Activated CD4-positive, alpha-beta T cell treated with anti-CD3 and anti-CD28 coated beads for 36 hours (primary cell): Measurements from ENCODE around the gene NFATC2. TPM values are rescaled to one million over a fixed set of nuclear protein-coding genes. Genes with fewer than 3 reads are reported as not detected.
"Not testable (repeated sequence)": the region's sequence is repeated elsewhere in the genome, so short reads cannot be mapped to it uniquely, and the experiment has no call there.

ENCODE experiments used
- ATAC-seq: fragments of 200-7000 bp; cut with Tn5 transposase; one replicate; pipeline ENCODE4 v1.10.0; 2021; ENCODE audit warnings: mild to moderate bottlenecking, moderate library complexity
- CTCF ChIA-PET: fragments of 350-600 bp; sonication (Branson Sonifier 250); formaldehyde crosslinking; loops from one replicate; lab custom pipeline; 2021; ENCODE audit warnings: antibody characterized with exemption; lab: Charles Lee
- POLR2A ChIA-PET: fragments of 350-600 bp; sonication (Branson Sonifier 250); formaldehyde crosslinking; loops from one replicate; lab custom pipeline; 2021; ENCODE audit warnings: antibody characterized with exemption, inconsistent platforms; lab: Charles Lee
- DNase-seq: peaks from one replicate; pipeline ENCODE4 v3.0.0-alpha.2; 2020
- H3K27ac Mint-ChIP-seq: one replicate; pipeline ENCODE4 v1.8.0; 2021; ENCODE audit warnings: mixed read lengths
- H3K27me3 Mint-ChIP-seq: one replicate; pipeline ENCODE4 v1.8.0; 2021; ENCODE audit warnings: mixed read lengths
- H3K36me3 Mint-ChIP-seq: one replicate; pipeline ENCODE4 v1.8.0; 2021; ENCODE audit warnings: low read depth, mixed read lengths
- H3K4me1 Mint-ChIP-seq: one replicate; pipeline ENCODE4 v1.8.0; 2021; ENCODE audit warnings: mixed read lengths
- H3K4me3 Mint-ChIP-seq: one replicate; pipeline ENCODE4 v1.8.0; 2021; ENCODE audit warnings: mild to moderate bottlenecking, moderate library complexity, mixed read lengths
- H3K9me3 Mint-ChIP-seq: one replicate; pipeline ENCODE4 v1.8.0; 2021; ENCODE audit warnings: low read depth, mixed read lengths
- intact Hi-C, 2 experiments: fragments of 100-400 bp; cut with DNase I in 1 of 2; cut with micrococcal nuclease in 1 of 2; formaldehyde crosslinking; loops; one replicate each; pipeline versions ENCODE4 v1.14.2 to v1.15.1; 2022 to 2024; cut with DNase I, micrococcal nuclease
- total RNA-seq, 2 experiments: library from RNA; stranded (reverse); gene quantifications; one replicate each; pipeline ENCODE4 v1.2.3, GENCODE V29; 2021

The NFATC2 gene
- total RNA-seq, 2 experiments from 2014 or later: 38.5 to 49.8 TPM

DNA sequence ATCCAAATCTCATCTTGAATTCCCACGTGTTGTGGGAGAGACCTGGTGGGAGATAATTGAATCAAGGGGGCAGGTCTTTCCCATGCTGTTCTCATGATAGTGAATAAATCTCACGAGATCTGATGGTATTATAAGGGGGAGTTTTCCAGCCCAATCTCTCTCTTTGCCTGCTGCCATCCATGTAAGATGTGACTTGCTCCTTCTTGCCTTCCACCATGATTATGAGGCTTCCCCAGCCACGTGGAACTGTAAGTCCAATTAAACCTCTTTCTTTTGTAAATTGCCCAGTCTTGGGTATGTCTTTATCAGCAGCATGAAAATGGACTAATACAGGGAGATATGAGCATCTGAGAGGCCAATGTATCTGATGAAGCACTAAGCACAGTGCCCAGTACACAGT lies 26.0 kb upstream of the NFATC2 start:
- intact Hi-C loops, H3K9me3 Mint-ChIP-seq, H3K36me3 Mint-ChIP-seq, H3K27ac Mint-ChIP-seq, H3K4me3 Mint-ChIP-seq, ATAC-seq, POLR2A ChIA-PET, H3K4me1 Mint-ChIP-seq, DNase-seq: not testable (repeated sequence)
- peaks cover 17% of the 10 kb centered on the region for H3K27me3 Mint-ChIP-seq
- CTCF ChIA-PET: interaction anchor here (0.8 kb wide), 1 partner anchor 12 kb away, joined by 3 read pairs; no protein-coding TSS in a partner anchor

DNA sequence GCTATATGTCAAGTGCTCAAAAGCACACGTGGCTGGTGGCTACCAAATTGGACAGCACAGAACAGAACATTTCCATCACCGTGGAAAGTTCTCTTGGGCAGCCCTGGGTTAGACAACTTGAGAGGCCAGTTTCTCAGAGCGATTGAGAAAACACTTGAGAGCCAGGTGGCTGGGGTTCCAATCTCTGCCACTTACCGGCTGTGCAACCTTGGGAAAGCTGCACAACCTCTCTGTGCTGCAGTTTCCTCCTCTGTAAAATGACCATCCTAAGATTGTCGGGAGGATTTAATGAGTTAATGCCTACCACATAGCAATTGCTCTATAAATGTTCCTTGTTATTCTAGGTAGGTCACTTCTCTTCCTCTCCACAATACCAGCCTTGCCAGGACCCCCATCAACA lies 25.1 kb upstream of the NFATC2 start:
- Mint-ChIP-seq H3K36me3 (no peaks in the 10 kb centered on the region), H3K27me3 (peaks cover 26% of the 10 kb centered on the region), H3K27ac (no peak overlapping the region), H3K4me3 (no peak overlapping the region), H3K4me1 (peaks cover 10% of the 10 kb centered on the region), H3K9me3 (peaks cover 8% of the 10 kb centered on the region)
- intact Hi-C loops: no loop called here
- ATAC-seq (no peak), DNase-seq (no peak)
- CTCF ChIA-PET: interaction anchor here (0.8 to 1.4 kb wide), 2 partner anchors 13 to 73 kb away, joined by 3 read pairs; no protein-coding TSS in a partner anchor
- POLR2A ChIA-PET: no interaction called here

DNA sequence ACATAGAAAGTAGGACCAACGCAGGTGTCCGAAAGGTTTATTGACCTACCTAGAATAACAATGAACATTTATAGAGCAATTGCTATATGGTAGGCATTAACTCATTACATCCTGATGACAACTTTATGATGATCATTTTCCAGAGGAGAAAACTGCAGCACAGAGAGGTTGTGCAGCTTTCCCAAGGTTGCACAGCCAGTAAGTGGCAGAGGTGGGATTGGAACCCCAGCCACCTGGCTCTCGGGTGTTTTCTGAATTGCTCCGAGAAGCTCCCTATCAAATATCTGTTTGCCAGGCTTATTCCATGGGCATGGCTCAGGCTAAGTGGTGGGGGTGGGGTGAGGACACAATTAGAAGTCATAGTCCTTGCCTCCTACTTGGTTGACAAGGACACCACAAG lies 24.1 kb upstream of the NFATC2 start:
- DNase-seq (no peak), ATAC-seq (no peak)
- ChIA-PET CTCF (interaction anchor here (1.0 to 1.4 kb wide), 2 partner anchors 31 to 72 kb away, joined by 3 read pairs; no protein-coding TSS in a partner anchor), POLR2A (no interaction called here)
- Mint-ChIP-seq H3K9me3 (peaks cover 8% of the 10 kb centered on the region), H3K4me3 (no peak overlapping the region), H3K27me3 (peaks cover 30% of the 10 kb centered on the region), H3K36me3 (no peaks in the 10 kb centered on the region), H3K27ac (no peak overlapping the region), H3K4me1 (peaks cover 13% of the 10 kb centered on the region)
- intact Hi-C loops: no loop called here

DNA sequence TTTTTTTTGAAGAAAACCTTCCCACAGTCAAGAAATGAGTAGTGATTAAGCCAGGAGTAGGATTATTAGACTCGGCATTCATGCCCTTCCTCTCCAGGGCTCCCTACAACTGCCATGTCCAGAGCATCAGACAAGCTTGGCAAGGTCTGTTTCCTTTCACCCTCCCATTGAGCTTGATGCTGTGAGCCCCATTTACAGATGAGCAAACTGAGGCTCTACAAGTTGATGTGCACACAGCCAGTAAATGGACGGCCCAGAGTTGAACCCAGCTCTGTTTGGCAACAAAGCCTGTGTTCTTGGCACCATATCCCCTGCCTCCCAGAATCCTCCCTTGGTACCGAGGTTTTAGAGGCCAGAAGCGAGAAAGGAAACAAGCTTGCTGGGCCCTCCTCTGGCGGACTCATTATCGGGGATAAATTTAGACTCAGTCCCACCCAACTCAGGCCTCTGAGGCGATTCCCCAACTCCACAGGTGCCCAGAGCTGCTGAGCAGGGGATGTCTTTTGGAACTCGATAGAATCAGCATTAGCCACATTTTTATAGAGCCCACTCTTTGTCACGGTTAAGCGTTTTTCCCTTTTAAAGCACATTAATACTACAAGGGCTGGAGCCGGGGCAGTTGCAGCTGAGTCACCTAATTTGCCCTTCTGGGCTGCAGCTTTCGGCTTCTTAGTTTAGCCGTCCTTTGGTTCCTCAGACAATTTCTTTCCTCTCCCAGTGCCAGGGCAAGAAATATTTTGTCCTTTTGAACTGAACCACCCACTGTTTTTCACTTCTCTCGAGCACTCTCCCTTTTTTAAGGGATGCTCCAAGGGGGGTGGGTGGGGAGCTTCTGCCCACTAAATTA lies 23.0 kb upstream of the NFATC2 start:
- no peak for ATAC-seq
- Mint-ChIP-seq H3K36me3 (no peaks in the 10 kb centered on the region), H3K9me3 (peaks cover 8% of the 10 kb centered on the region), H3K27ac (no peak overlapping the region), H3K4me1 (peaks cover 23% of the 10 kb centered on the region), H3K4me3 (no peak overlapping the region), H3K27me3 (peaks cover 41% of the 10 kb centered on the region)
- no peak for DNase-seq
- ChIA-PET POLR2A (interaction anchor here (0.7 kb wide), 1 partner anchor 183 kb away, joined by 3 read pairs; no protein-coding TSS in a partner anchor), CTCF (interaction anchor here (0.7 to 1.5 kb wide), 3 partner anchors 8 to 135 kb away, joined by 3 to 7 read pairs (median 3); no protein-coding TSS in a partner anchor)
- intact Hi-C loops: no loop called here

DNA sequence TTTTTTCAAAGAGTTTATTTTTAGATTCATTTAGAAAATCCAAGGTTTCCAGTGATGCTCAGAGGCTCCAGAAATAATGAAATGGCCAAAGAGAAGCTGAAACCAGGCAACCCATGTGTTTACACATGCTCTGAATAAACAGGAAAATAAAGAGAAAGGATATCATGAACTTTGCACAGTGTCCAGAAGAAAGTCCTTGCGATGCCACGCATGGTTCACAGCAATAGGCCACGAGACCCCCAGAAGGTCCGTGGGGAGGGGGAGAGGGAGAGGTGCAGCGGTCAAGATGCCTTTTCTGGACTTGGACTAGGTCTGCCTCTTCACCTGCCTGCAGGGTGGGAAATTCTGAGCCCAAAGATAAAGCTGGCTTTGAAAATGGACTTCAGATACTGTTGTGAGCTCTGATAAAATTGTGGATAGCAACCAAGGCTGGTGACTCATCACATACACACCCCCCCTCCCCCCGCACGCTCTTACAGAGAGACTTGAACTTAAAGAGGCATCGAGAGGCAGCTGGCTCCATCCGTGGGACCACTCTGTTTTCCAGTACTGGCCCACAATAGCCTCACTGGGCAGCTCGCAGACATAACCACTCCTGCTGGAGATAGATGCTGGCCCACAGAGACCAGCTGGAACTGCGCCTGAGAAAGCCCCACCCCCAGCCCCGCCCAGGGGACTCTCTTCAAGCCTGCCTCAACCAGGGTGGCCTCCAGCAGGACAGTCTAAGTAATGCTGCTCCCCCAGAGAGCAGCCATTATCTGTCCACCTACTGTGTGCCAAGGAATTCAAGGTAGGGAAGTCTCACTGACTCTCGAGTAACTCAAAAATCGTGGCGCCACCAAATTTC lies 21.2 kb upstream of the NFATC2 start:
- POLR2A ChIA-PET: interaction anchor here (0.6 to 0.8 kb wide), 2 partner anchors 23 to 677 kb away, joined by 3 read pairs; no protein-coding TSS in a partner anchor
- DNase-seq (peak; percentile 52), ATAC-seq (peak; percentile 50)
- Mint-ChIP-seq H3K9me3 (peaks cover 8% of the 10 kb centered on the region), H3K27me3 (peaks cover 53% of the 10 kb centered on the region), H3K4me3 (no peak overlapping the region), H3K4me1 (peaks cover 23% of the 10 kb centered on the region), H3K27ac (no peak overlapping the region), H3K36me3 (no peaks in the 10 kb centered on the region)
- CTCF ChIA-PET: interaction anchor here (0.7 to 1.7 kb wide), 6 partner anchors 9 to 361 kb away, joined by 3 to 6 read pairs (median 4); no protein-coding TSS in a partner anchor
- intact Hi-C loops: no loop called here

DNA sequence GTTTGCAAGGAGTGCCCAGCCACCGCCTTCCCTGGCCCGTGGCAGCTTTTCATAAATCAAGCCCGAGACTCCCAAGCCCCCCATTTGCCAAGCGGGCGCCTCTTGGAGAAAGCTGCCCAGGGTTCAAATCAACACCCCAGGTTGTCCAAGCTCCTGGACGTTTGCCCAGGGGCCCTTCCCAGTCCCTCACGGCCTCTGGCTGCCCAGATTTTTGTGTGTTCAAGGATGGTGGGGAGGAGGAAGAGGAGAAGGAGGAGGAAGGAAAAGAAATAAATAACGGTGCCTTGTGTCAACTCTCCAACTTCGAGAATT lies 20.6 kb upstream of the NFATC2 start:
- Mint-ChIP-seq H3K27ac (no peak overlapping the region), H3K27me3 (peaks cover 52% of the 10 kb centered on the region), H3K4me1 (peaks cover 23% of the 10 kb centered on the region), H3K9me3 (peaks cover 3% of the 10 kb centered on the region), H3K4me3 (peak overlapping the region; percentile 59), H3K36me3 (no peaks in the 10 kb centered on the region)
- ChIA-PET POLR2A (interaction anchor here (0.6 to 1.0 kb wide), 3 partner anchors 12 to 676 kb away, joined by 3 to 6 read pairs (median 3); no protein-coding TSS in a partner anchor), CTCF (interaction anchor here (0.6 to 1.7 kb wide), 8 partner anchors 9 to 466 kb away, joined by 3 to 6 read pairs (median 4); no protein-coding TSS in a partner anchor)
- intact Hi-C loops: no loop called here
- no peak for ATAC-seq
- no peak for DNase-seq

DNA sequence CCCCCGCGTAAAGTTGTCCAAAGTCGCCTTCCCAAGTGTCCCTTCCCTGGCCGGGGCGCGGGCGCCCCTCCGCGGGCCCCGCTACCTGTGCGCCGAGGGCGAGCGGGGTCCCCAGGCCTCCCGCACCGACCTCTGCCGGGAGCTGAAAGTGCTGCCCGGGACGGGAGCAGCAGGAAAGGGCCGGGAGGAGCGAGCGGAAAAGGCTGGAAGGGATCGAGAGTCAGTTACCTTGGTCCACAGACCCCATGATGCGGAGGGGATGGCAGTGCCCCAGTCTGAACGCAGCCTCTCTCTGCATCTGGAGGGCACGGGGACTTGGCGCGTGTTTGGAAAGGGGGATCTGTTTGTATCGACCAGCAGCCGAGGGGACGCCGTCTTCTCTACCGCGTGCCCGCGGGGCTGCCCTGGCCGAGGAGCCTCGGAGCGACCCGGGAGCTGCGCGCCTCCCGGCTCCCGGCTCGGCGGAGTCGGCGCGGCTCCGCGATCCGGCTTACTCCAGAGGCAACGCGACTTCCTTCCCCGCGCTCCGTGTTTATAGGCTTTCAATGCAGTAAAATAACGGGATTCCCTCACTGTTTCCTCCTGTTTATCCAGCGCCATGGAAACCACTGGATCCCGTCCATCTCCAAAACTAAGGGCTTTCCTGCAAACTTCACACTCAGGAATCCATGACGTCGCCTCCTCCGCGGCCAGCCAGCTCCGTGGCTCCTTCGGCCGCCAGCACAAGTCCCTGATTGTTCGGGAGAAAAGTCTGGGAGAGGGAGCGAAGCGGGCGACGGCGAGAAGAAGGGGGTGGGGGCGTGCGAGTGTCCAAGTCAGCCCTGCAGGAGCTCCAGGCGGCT lies 20.0 kb upstream of the NFATC2 start:
- intact Hi-C loops: no loop called here
- POLR2A ChIA-PET: interaction anchor here (1.0 kb wide), 2 partner anchors 11 to 21 kb away, joined by 3 to 6 read pairs; no protein-coding TSS in a partner anchor
- H3K36me3 Mint-ChIP-seq: no peaks in the 10 kb centered on the region
- no peaks in the 10 kb centered on the region for H3K9me3 Mint-ChIP-seq
- no peak overlapping the region for H3K27ac Mint-ChIP-seq
- CTCF ChIA-PET: interaction anchor here (0.6 to 1.7 kb wide), 6 partner anchors 8 to 466 kb away, joined by 3 to 6 read pairs (median 4); no protein-coding TSS in a partner anchor
- peak overlapping the region; percentile 59 for H3K4me3 Mint-ChIP-seq
- ATAC-seq (no peak), DNase-seq (peak; percentile 38)
- peaks cover 23% of the 10 kb centered on the region for H3K4me1 Mint-ChIP-seq
- H3K27me3 Mint-ChIP-seq: peaks cover 50% of the 10 kb centered on the region

DNA sequence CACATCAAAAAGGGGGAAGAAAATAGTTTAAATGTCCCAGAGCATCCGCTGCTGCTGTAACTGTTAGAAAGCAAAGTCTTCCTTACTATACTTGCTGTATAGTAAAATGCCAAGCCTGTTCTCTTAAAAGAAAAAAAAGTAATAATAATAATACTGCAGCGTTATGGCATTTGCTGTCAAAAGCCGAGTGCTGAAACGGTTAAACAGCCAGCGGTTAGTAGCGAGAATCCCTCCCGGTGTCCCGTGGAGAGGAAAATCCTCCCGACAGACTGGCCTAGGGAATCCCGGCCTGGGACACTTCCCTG lies 19.5 kb upstream of the NFATC2 start:
- H3K4me1 Mint-ChIP-seq: peaks cover 23% of the 10 kb centered on the region
- H3K27ac Mint-ChIP-seq: no peak overlapping the region
- intact Hi-C loops: no loop called here
- peak overlapping the region; percentile 63 for H3K4me3 Mint-ChIP-seq
- DNase-seq (no peak), ATAC-seq (no peak)
- ChIA-PET CTCF (interaction anchor here (1.0 to 1.7 kb wide), 2 partner anchors 8 to 32 kb away, joined by 3 to 6 read pairs; no protein-coding TSS in a partner anchor), POLR2A (interaction anchor here (1.0 kb wide), 2 partner anchors 11 to 20 kb away, joined by 3 to 6 read pairs; no protein-coding TSS in a partner anchor)
- H3K36me3 Mint-ChIP-seq: no peaks in the 10 kb centered on the region
- peaks cover 56% of the 10 kb centered on the region for H3K27me3 Mint-ChIP-seq
- H3K9me3 Mint-ChIP-seq: no peaks in the 10 kb centered on the region

DNA sequence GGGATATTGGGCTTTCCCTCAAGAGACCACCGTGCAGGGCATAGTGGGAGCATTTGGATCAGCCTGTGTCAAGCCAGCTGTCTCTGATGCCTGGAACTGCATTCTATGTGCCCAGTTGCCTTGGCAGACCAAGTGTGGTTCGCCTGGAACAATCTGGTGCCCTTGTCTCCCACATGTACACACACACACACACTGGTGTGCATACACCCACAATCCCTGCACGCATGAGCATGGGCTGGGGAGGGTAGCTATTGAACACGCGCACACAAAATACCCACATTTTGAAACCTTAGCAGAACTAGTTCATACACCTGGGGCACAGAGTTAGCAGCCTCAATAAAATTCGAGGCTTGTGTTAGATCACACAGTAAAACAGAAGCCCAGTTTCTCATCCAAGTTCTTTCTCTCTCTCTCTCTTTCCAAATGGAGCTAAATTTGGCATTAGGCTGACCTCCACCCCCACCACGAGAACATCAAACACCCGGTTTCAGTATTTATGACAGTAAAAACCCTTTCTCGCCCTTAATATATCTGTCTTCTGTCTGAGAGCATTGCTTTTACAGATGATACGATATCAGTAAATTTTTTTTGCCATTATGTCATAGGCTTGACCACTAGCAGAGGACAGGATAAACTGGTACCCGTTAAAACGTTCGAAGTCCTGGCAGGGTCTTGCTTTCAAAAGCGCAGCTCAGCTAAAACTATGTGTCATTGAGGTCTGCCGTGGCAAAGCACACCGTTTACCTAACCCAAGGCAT lies 18.2 kb upstream of the NFATC2 start:
- Mint-ChIP-seq H3K36me3 (no peaks in the 10 kb centered on the region), H3K27ac (no peak overlapping the region), H3K9me3 (no peaks in the 10 kb centered on the region), H3K27me3 (peaks cover 62% of the 10 kb centered on the region), H3K4me3 (peak overlapping the region; percentile 63), H3K4me1 (peaks cover 23% of the 10 kb centered on the region)
- intact Hi-C loops: no loop called here
- CTCF ChIA-PET: no interaction called here
- no peak for ATAC-seq
- DNase-seq: no peak
- POLR2A ChIA-PET: no interaction called here

DNA sequence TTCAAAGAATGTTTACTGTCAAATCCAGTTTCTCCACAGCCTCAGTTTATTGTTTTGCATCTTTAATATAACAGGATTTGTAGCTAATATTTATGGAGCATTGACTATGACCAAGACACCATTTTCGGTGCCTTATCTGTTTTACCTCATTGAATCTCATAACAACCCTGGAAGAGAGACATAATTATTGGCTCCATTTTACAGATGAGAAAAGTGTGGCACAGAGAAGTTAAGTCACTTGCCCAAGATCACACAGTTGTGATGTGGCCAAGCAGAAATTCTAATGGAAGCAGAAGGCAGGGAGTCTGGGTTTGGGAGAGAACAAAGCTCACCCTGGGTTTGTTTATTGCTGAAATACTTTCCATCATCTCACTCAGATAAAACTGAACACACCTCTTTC lies 17.5 kb upstream of the NFATC2 start:
- Mint-ChIP-seq H3K4me1 (peaks cover 23% of the 10 kb centered on the region), H3K36me3 (no peaks in the 10 kb centered on the region), H3K4me3 (no peak overlapping the region), H3K27ac (no peak overlapping the region), H3K9me3 (no peaks in the 10 kb centered on the region), H3K27me3 (peaks cover 65% of the 10 kb centered on the region)
- ATAC-seq: no peak
- CTCF ChIA-PET: no interaction called here
- DNase-seq: no peak
- POLR2A ChIA-PET: no interaction called here
- intact Hi-C loops: no loop called here
